ENCODE data around the gene CCDC63. TPM values are rescaled to one million over a fixed set of nuclear protein-coding genes. Genes with fewer than 3 reads are reported as not detected.

Gene CCDC63
- total RNA-seq, 2 donors from 2014 or later, result not detected

GRCh38 chr12:110869803-110870202, 23.0 kb downstream of the CCDC63 start:
- Histone ChIP-seq H3K4me1 (no peaks in the 10 kb centered on the region), H3K27me3 (no peaks in the 10 kb centered on the region), H3K27ac (no peak overlapping the region), H3K36me3 (no peaks in the 10 kb centered on the region), H3K4me3 (no peak overlapping the region), H3K9me3 (no peaks in the 10 kb centered on the region)
- DNase-seq (ENCODE audit: low spot score), result no peak
- TF ChIP-seq CTCF (IDR thresholded peaks at IDR 0.05), result no peak

DNA sequence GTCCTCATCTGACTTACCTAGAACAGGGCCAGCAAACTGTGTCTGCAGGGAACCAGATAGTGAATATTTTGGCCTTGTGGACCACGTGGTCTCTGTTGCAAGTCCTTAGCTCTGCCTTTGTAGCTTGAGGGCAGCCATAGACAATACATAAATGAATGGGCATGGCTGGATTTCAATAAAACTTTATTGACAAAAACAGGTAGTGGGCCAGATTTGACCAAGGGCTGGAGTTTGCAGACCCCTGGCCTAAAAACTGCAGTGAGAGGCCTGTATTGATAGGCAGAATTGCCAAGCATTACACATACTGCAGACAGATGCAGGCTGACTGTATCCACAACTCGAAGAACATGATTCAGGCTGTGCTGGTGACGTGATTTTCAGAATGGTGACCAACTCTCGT, 25.3 kb downstream of the CCDC63 start:
- DNase-seq (ENCODE audit: low spot score), result no peak
- H3K27me3 ChIP-seq, result no peaks in the 10 kb centered on the region
- TF ChIP-seq CTCF (IDR thresholded peaks at IDR 0.05), result no peak
- no peak overlapping the region for H3K4me3 ChIP-seq
- no peaks in the 10 kb centered on the region for H3K9me3 ChIP-seq
- H3K4me1 ChIP-seq, result no peaks in the 10 kb centered on the region
- no peaks in the 10 kb centered on the region for H3K36me3 ChIP-seq
- H3K27ac ChIP-seq, result no peak overlapping the region

DNA sequence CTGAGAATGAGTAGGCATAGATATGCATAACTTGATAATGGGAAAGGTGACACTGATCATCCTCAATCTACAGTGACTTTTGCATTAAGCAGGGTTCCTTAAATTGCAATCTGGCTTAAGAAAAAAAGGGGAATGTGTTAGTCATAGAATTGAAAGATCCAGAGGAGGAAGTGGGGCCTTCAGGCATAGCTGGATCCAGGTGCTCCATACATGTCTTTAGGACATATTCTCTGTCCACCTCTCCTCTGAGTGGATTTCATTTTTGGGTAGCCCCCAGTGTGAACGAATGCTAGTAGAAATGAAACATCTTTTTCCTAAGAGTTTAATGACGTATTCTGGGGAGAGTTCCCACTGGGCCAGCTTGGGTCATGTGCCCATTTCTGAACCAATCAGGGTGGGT, 27.6 kb downstream of the CCDC63 start:
- H3K9me3 ChIP-seq, result peaks cover 0 to 2% of the 10 kb centered on the region in 2 donors
- peaks cover 0 to 4% of the 10 kb centered on the region in 2 donors for H3K4me1 ChIP-seq
- H3K27me3 ChIP-seq, result no peaks in the 10 kb centered on the region
- no peaks in the 10 kb centered on the region for H3K36me3 ChIP-seq
- no peak for TF ChIP-seq CTCF (IDR thresholded peaks at IDR 0.05)
- H3K27ac ChIP-seq, result no peak overlapping the region
- DNase-seq (ENCODE audit: low spot score), result no peak
- no peak overlapping the region for H3K4me3 ChIP-seq

DNA sequence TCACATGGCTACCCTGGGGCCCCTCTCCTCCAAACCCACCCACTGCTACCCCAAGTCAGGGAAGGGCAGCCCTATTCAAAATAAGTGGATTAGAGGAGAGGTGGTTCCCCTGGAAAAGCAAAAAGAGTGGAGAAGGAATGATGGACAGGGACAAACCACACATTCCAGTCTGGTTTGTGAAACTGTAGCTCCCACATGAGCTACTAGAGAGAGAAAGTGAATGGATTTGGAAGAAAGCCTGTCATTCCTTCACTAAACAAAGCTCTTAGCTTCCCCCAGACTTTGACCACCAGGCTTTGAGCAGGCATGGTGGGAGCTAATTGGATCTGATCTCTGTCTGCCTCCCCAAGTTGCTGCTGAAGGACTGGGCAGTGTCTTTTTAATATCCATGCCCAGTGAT, 28.0 kb downstream of the CCDC63 start:
- Histone ChIP-seq H3K4me1 (peaks cover 0 to 4% of the 10 kb centered on the region in 2 donors), H3K4me3 (no peak overlapping the region), H3K9me3 (peaks cover 0 to 2% of the 10 kb centered on the region in 2 donors), H3K27me3 (no peaks in the 10 kb centered on the region), H3K27ac (no peak overlapping the region), H3K36me3 (no peaks in the 10 kb centered on the region)
- no peak for TF ChIP-seq CTCF (IDR thresholded peaks at IDR 0.05)
- DNase-seq (ENCODE audit: low spot score), result no peak

- peaks cover 0 to 4% of the 10 kb centered on the region in 2 donors for H3K4me1 ChIP-seq
- H3K27ac ChIP-seq, result no peak overlapping the region
- peaks cover 0 to 2% of the 10 kb centered on the region in 2 donors for H3K9me3 ChIP-seq
- no peak overlapping the region for H3K4me3 ChIP-seq
- no peak for DNase-seq (ENCODE audit: low spot score)
- no peak for TF ChIP-seq CTCF (IDR thresholded peaks at IDR 0.05)
- no peaks in the 10 kb centered on the region for H3K27me3 ChIP-seq
- no peaks in the 10 kb centered on the region for H3K36me3 ChIP-seq
These were observed 33.9 kb downstream of the CCDC63 start for GRCh38 chr12:110880651-110881050.

GRCh38 chr12:110883251-110883650, 36.5 kb downstream of the CCDC63 start:
- TF ChIP-seq CTCF (IDR thresholded peaks at IDR 0.05), result no peak
- Histone ChIP-seq H3K36me3 (no peaks in the 10 kb centered on the region), H3K4me3 (no peak overlapping the region), H3K4me1 (peaks cover 0 to 2% of the 10 kb centered on the region in 2 donors), H3K9me3 (peaks cover 0 to 2% of the 10 kb centered on the region in 2 donors), H3K27ac (no peak overlapping the region), H3K27me3 (no peaks in the 10 kb centered on the region)
- DNase-seq (ENCODE audit: low spot score), result no peak
